Endothelial cell of umbilical vein (primary cell): ENCODE data around the gene ERG.

Experiments used
- EZH2 ChIP-seq: IDR thresholded peaks from 2 replicates; pipeline ENCODE4 v1.6.1; 2012; ENCODE audit warnings: borderline replicate concordance, low read depth, mild to moderate bottlenecking, moderate library complexity, low read length, inconsistent platforms; ENCODE audit not compliant: severe bottlenecking
- POLR2A ChIP-seq: IDR thresholded peaks from 2 replicates; pipeline ENCODE4 v1.6.1; 2012; ENCODE audit warnings: low read depth, mild to moderate bottlenecking, control low read depth, low read length
- POLR2AphosphoS5 ChIP-seq: IDR thresholded peaks from 2 replicates; pipeline ENCODE4 v1.6.1; 2012; ENCODE audit warnings: low read depth, mild to moderate bottlenecking, control low read depth, low read length, moderate library complexity; ENCODE audit not compliant: insufficient read depth
- TF ChIP-seq, protein P1 (sequence below), 2 donors: IDR thresholded peaks; 1 replicate in 1 of 2; 2 replicates in 1 of 2; pipeline ENCODE4 v1.5.1; 2011; ENCODE audit warnings: low read length in 2 of 2, mild to moderate bottlenecking in 2 of 2, moderate library complexity in 2 of 2, control low read depth in 1 of 2, inconsistent platforms in 1 of 2, low read depth in 1 of 2; ENCODE audit not compliant: insufficient read depth in 1 of 2; ENCODE audit errors: extremely low read depth in 1 of 2

DNA sequence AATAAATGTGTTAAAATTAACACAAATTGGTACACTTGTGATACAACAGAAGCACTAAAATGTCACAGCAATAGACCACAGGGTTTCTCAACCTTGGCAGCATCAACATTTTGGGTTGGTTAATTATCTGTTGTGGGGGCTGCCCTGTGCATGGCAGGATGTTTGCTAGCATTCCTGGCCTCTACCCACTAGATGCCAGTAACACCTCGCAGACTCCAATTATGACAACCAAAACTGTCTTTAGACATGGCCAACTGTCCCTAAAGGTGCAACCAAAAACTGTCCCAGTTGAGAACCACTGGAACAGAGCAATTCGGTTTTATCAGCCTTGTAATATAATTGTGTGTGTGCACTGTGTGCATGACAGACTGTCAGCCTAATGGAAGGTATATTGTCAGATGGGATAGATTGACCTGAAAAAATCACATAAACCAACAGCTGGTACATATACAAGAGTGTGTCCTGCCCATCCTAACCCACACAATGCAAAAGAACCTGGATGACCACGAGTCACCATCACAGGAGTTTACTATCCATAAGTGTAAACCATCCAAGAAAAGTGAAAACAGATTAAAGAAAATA, 13.5 kb upstream of the ERG start:
- TF ChIP-seq, protein P1, sequence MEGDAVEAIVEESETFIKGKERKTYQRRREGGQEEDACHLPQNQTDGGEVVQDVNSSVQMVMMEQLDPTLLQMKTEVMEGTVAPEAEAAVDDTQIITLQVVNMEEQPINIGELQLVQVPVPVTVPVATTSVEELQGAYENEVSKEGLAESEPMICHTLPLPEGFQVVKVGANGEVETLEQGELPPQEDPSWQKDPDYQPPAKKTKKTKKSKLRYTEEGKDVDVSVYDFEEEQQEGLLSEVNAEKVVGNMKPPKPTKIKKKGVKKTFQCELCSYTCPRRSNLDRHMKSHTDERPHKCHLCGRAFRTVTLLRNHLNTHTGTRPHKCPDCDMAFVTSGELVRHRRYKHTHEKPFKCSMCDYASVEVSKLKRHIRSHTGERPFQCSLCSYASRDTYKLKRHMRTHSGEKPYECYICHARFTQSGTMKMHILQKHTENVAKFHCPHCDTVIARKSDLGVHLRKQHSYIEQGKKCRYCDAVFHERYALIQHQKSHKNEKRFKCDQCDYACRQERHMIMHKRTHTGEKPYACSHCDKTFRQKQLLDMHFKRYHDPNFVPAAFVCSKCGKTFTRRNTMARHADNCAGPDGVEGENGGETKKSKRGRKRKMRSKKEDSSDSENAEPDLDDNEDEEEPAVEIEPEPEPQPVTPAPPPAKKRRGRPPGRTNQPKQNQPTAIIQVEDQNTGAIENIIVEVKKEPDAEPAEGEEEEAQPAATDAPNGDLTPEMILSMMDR (IDR thresholded peaks at IDR 0.05; ENCODE audit: extremely low read depth in 1 of 2, insufficient read depth in 1 of 2, low read depth in 1 of 2, low read length in 2 of 2) = no peak
- TF ChIP-seq POLR2A = no peak
- TF ChIP-seq EZH2 = no peak
- TF ChIP-seq POLR2AphosphoS5 = no peak
